HepG2 (cell line): ENCODE results near the gene ARHGEF4. TPM values are rescaled to one million over a fixed set of nuclear protein-coding genes. Genes with fewer than 3 reads are reported as not detected.
A peak's percentile ranks its signal among the peaks of the same experiment; 100 is the strongest.

Source experiments
- ARID4A ChIP-seq: sonication (generic); formaldehyde crosslinking; IDR thresholded peaks from 2 replicates; pipeline ENCODE4 v1.5.0; 2020; ENCODE audit warnings: mild to moderate bottlenecking, missing genetic modification reagents, borderline replicate concordance
- CEBPG ChIP-seq: IDR thresholded peaks from 2 replicates; pipeline ENCODE4 v1.6.1; 2016
- CREB3 ChIP-seq: sonication (generic); formaldehyde crosslinking; IDR thresholded peaks from 2 replicates; pipeline ENCODE4 v1.5.0; 2020; ENCODE audit warnings: missing genetic modification reagents
- IKZF5 ChIP-seq: IDR thresholded peaks from 2 replicates; pipeline ENCODE4 v1.6.1; 2018; ENCODE audit warnings: missing genetic modification reagents, mild to moderate bottlenecking, missing compliant biosample characterization
- ISX ChIP-seq: sonication (generic); formaldehyde crosslinking; conservative IDR thresholded peaks from 2 replicates; pipeline ENCODE4 v1.5.0; 2020; ENCODE audit warnings: missing genetic modification reagents
- KDM5A ChIP-seq: fragments of 200-600 bp; sonication (generic); IDR thresholded peaks from 2 replicates; pipeline ENCODE4 v1.7.0; 2018; ENCODE audit warnings: antibody characterized with exemption, mild to moderate bottlenecking, low read length, borderline replicate concordance
- KIAA2018 ChIP-seq: sonication (generic); formaldehyde crosslinking; IDR thresholded peaks from 2 replicates; pipeline ENCODE4 v1.5.0; 2020; ENCODE audit warnings: mild to moderate bottlenecking, missing genetic modification reagents, borderline replicate concordance
- NFYC ChIP-seq: IDR thresholded peaks from 2 replicates; pipeline ENCODE4 v1.6.1; 2016; ENCODE audit warnings: missing genetic modification reagents, missing compliant biosample characterization
- PCBP1 ChIP-seq: fragments of 200-400 bp; formaldehyde crosslinking; IDR thresholded peaks from 2 replicates; pipeline ENCODE4 v1.6.1; 2017; ENCODE audit warnings: mild to moderate bottlenecking, low read depth, low read length, borderline replicate concordance
- PHF21A ChIP-seq: sonication (generic); formaldehyde crosslinking; IDR thresholded peaks from 2 replicates; pipeline ENCODE4 v1.5.0; 2020; ENCODE audit warnings: mild to moderate bottlenecking, missing genetic modification reagents
- TBX2 ChIP-seq: sonication (generic); formaldehyde crosslinking; IDR thresholded peaks from 2 replicates; pipeline ENCODE4 v1.5.0; 2020; ENCODE audit warnings: missing genetic modification reagents, mild to moderate bottlenecking, borderline replicate concordance
- TEAD2 ChIP-seq: sonication (generic); formaldehyde crosslinking; IDR thresholded peaks from 2 replicates; pipeline ENCODE4 v1.9.0; 2021; ENCODE audit warnings: missing genetic modification reagents
- ZEB1 ChIP-seq: IDR thresholded peaks from 2 replicates; pipeline ENCODE4 v1.6.1; 2012; ENCODE audit warnings: mild to moderate bottlenecking, low read depth, inconsistent platforms; ENCODE audit not compliant: insufficient replicate concordance
- polyA plus RNA-seq, 8 experiments: library from polyadenylated mRNA; depleted of rRNA in 3 of 8; stranded (reverse) in 7 of 8; unstranded in 1 of 8; fragments of >200 nt; fragmentation: Illumina TruSeq in 4 of 8; extraction: Trizol in 4 of 8; gene quantifications; 2 replicates each; pipeline versions ENCODE4 v1.2.1 to v1.2.3, GENCODE V29; 2011 to 2016; ENCODE audit warnings: low read depth in 4 of 8, missing spikeins in 1 of 8, mixed read lengths in 1 of 8; ENCODE audit not compliant: insufficient read depth in 1 of 8
- total RNA-seq, 5 experiments: library from RNA; depleted of rRNA; stranded (reverse); fragments of >200 nt; fragmentation: Illumina TruSeq; extraction: Trizol; gene quantifications; 2 replicates each; pipeline ENCODE4 v1.2.3, GENCODE V29; 2016; ENCODE audit warnings: low read depth in 1 of 5

ARHGEF4 gene
- total and polyA plus RNA-seq, 2 of the 13 experiments (the other 11 are each of a cell fraction or from before 2014, with no cell fraction given) = 0.11 to 0.13 TPM

- TF ChIP-seq ARID4A (CRISPR knock-in tag) (peak; percentile 73; the same call in 1 of the 2 replicates), CEBPG (CRISPR knock-in tag) (no peak; the same call in 1 of the 2 replicates), TEAD2 (CRISPR knock-in tag) (no peak), CREB3 (CRISPR knock-in tag) (0 out of 2 replicates have a peak, but pooled peaks have one; percentile 49), PCBP1 (no peak), TBX2 (CRISPR knock-in tag) (peak; percentile 82), KDM5A (no peak), IKZF5 (CRISPR knock-in tag) (0 out of 2 replicates have a peak, but pooled peaks have one; percentile 45), ISX (CRISPR knock-in tag) (no peak; the same call in 1 of the 2 replicates), NFYC (no peak), KIAA2018 (0 out of 2 replicates have a peak, but pooled peaks have one; percentile 32), PHF21A (CRISPR knock-in tag) (peak; percentile 76), ZEB1 (no peak)
Observed at GRCh38 chr2:130797493-130798435, 39.0 kb upstream of the ARHGEF4 start (continued).
